HL-60 (cell line): Measurements from ENCODE around the gene TSSK3.
A peak's percentile ranks its signal among the peaks of the same experiment; 100 is the strongest.

Source experiments
- CTCF ChIP-seq: IDR thresholded peaks from one replicate; pipeline ENCODE4 v1.5.1; 2011; ENCODE audit warnings: low read length, control low read depth, inconsistent platforms; ENCODE audit not compliant: insufficient read depth
- POLR2AphosphoS5 ChIP-seq: IDR thresholded peaks from 2 replicates; pipeline ENCODE4 v1.6.1; 2012; ENCODE audit warnings: low read depth
- REST ChIP-seq: IDR thresholded peaks from 2 replicates; pipeline ENCODE4 v1.6.1; 2012; ENCODE audit warnings: low read depth; ENCODE audit not compliant: insufficient replicate concordance
- SPI1 ChIP-seq: IDR thresholded peaks from 2 replicates; pipeline ENCODE4 v1.6.1; 2012; ENCODE audit warnings: low read depth, mild to moderate bottlenecking, borderline replicate concordance

DNA sequence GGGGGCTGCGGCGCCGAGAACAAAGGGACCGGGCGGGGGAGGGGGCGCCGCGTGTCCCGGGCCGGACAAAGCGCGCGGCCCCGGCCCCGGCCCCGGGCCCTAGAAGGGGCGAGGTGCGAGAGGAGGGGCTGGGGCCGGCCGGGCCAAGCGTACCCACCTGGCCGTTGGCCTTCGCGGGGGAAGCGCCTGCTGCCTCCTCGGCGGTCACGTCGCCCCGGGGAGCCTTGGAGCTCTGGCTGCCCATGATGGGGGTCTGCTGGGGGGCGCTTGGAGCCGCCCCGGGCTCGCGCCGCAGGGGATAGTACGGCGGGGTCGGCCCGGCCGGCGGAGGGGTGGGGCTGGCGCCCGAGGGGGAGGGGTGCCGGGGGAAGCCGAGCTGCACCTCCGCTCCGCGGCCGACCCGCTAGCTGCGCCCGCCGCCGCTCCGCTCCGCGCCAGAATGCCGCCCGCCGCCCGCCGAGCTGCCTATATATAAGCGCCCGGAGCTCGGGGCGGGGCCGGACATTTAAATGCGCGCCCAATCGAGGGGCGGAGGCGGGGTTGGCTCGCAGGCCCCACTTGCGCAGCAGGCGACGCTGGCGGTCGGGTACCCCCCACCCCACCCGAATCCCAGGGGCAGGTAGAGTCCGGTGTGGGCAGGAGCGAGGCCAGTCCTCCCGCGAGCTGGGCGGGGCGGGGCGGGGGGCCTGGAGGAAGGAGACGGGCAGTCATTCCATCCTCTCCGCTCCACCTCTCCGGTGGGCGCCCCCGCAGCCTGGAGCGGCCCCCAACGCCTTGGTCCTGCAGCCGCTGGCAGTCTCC, 26.3 kb upstream of the TSSK3 start, which contains the start of gene MARCKSL1:
- TF ChIP-seq POLR2AphosphoS5 (peak; percentile 74; the same call in 1 of the 2 replicates), CTCF (no peak), REST (peak; percentile 54), SPI1 (no peak)
